Liver (tissue), 9 donors: ENCODE results near the gene CTBP1. TPM values are rescaled to one million over a fixed set of nuclear protein-coding genes. Genes with fewer than 3 reads are reported as not detected.

Experiments
- DNase-seq: peaks from one replicate; pipeline ENCODE4 v3.0.0-alpha.2; 2017; ENCODE audit warnings: low spot score
- H3K27ac ChIP-seq, 2 donors: one replicate each; pipeline ENCODE4 v1.7.0; 2013; ENCODE audit warnings: inconsistent platforms in 2 of 2, low read length in 2 of 2, control low read depth in 1 of 2, low read depth in 1 of 2, mild to moderate bottlenecking in 1 of 2
- H3K27me3 ChIP-seq, 4 donors: one replicate each; pipeline versions ENCODE4 v1.6.1 to v1.7.0; 2013; ENCODE audit warnings: low read length in 3 of 4, inconsistent platforms in 1 of 4, mild to moderate bottlenecking in 1 of 4, moderate library complexity in 1 of 4; ENCODE audit not compliant: control insufficient read depth in 4 of 4, insufficient read depth in 4 of 4
- H3K36me3 ChIP-seq, 4 donors: one replicate each; pipeline versions ENCODE4 v1.6.1 to v1.7.0; 2013; ENCODE audit warnings: low read length in 3 of 4, mild to moderate bottlenecking in 3 of 4, low read depth in 1 of 4, moderate library complexity in 1 of 4; ENCODE audit not compliant: control insufficient read depth in 4 of 4, insufficient read depth in 3 of 4
- H3K4me1 ChIP-seq, 4 donors: one replicate each; pipeline versions ENCODE4 v1.6.1 to v1.7.0; 2013; ENCODE audit warnings: low read length in 3 of 4, mild to moderate bottlenecking in 3 of 4, moderate library complexity in 1 of 4; ENCODE audit not compliant: control insufficient read depth in 4 of 4, insufficient read depth in 4 of 4
- H3K4me3 ChIP-seq, 3 donors: one replicate each; pipeline versions ENCODE4 v1.6.1 to v1.7.0; 2013; ENCODE audit warnings: low read length in 3 of 3, control low read depth in 1 of 3, low read depth in 1 of 3, mild to moderate bottlenecking in 1 of 3
- H3K9ac ChIP-seq, 2 donors: one replicate each; pipeline ENCODE4 v1.7.0; 2013; ENCODE audit warnings: low read length in 2 of 2, mild to moderate bottlenecking in 2 of 2, moderate library complexity in 2 of 2, control low read depth in 1 of 2, low read depth in 1 of 2
- H3K9me3 ChIP-seq, 4 donors: one replicate each; pipeline versions ENCODE4 v1.6.1 to v1.7.0; 2013; ENCODE audit warnings: low read length in 3 of 4; ENCODE audit not compliant: control insufficient read depth in 4 of 4
- EGR1 ChIP-seq, 2 donors: IDR thresholded peaks; 2 replicates each; pipeline ENCODE4 v1.6.1; 2016 to 2018; ENCODE audit warnings: antibody characterized with exemption in 2 of 2, low read depth in 2 of 2
- FOXA2 ChIP-seq: IDR thresholded peaks from 2 replicates; pipeline ENCODE4 v1.6.1; 2016; ENCODE audit warnings: antibody characterized with exemption
- GABPA ChIP-seq, 2 donors: IDR thresholded peaks in 1 of 2; conservative IDR thresholded peaks in 1 of 2; 2 replicates each; pipeline ENCODE4 v1.6.1; 2016; ENCODE audit warnings: antibody characterized with exemption in 2 of 2, mild to moderate bottlenecking in 1 of 2, moderate library complexity in 1 of 2
- HNF4A ChIP-seq, 2 donors: conservative IDR thresholded peaks; 2 replicates each; pipeline ENCODE4 v1.6.1; 2016; ENCODE audit warnings: antibody characterized with exemption in 2 of 2, mild to moderate bottlenecking in 2 of 2
- JUND ChIP-seq, 2 donors: IDR thresholded peaks; 2 replicates each; pipeline ENCODE4 v1.6.1; 2016; ENCODE audit warnings: antibody characterized with exemption in 2 of 2
- MAX ChIP-seq: IDR thresholded peaks from 2 replicates; pipeline ENCODE4 v1.6.1; 2016; ENCODE audit warnings: antibody characterized with exemption
- RXRA ChIP-seq, 2 donors: IDR thresholded peaks; 2 replicates each; pipeline ENCODE4 v1.6.1; 2017 to 2018; ENCODE audit warnings: antibody characterized with exemption in 2 of 2, mild to moderate bottlenecking in 1 of 2
- SP1 ChIP-seq: IDR thresholded peaks from 2 replicates; pipeline ENCODE4 v1.6.1; 2018; ENCODE audit warnings: antibody characterized with exemption, mild to moderate bottlenecking
- TAF1 ChIP-seq: conservative IDR thresholded peaks from 2 replicates; pipeline ENCODE4 v1.6.1; 2016; ENCODE audit warnings: antibody characterized with exemption, mild to moderate bottlenecking
- YY1 ChIP-seq: IDR thresholded peaks from 2 replicates; pipeline ENCODE4 v1.6.1; 2016; ENCODE audit warnings: antibody characterized with exemption, mild to moderate bottlenecking
- WGBS: extraction: QIAGEN DNeasy Blood & Tissue Kit; methylation state at CpG from one replicate; pipeline ENCODE4 v1.1.7; 2013; 5-methylcytosine and 5-hydroxymethylcytosine counted together
- polyA plus RNA-seq, 2 donors: library from polyadenylated mRNA; stranded (reverse) in 1 of 2; unstranded in 1 of 2; fragments of 200-250 nt in 1 of 2; fragments of >200 nt in 1 of 2; fragmentation: Nextera tagmentation in 1 of 2; extraction: Ambion mirVana in 1 of 2; gene quantifications; one replicate each; pipeline versions ENCODE4 v1.2.1 to v1.2.3, GENCODE V29; 2013 to 2015
- total RNA-seq, 2 donors: library from RNA; depleted of rRNA; stranded (reverse); fragments of >200 nt; gene quantifications; one replicate each; pipeline ENCODE4 v1.2.3, GENCODE V29; 2014
- TF ChIP-seq, protein P1 (sequence below): IDR thresholded peaks from 2 replicates; pipeline ENCODE4 v1.6.1; 2016; ENCODE audit warnings: antibody characterized with exemption, mild to moderate bottlenecking
- TF ChIP-seq, protein P2 (sequence below): IDR thresholded peaks from 2 replicates; pipeline ENCODE4 v1.6.1; 2016; ENCODE audit warnings: antibody characterized with exemption
- TF ChIP-seq, protein P3 (sequence below): IDR thresholded peaks from 2 replicates; pipeline ENCODE4 v1.6.1; 2016; ENCODE audit warnings: antibody characterized with exemption
- donor health status: healthy.
- donor health status: healthy.
- donor health status: healthy.
- donor health status: healthy.
- donor health status: healthy.

The CTBP1 gene
- total and polyA plus RNA-seq, 4 donors: 27.5 to 156 (median 79.5) TPM

- TF ChIP-seq, protein P1, sequence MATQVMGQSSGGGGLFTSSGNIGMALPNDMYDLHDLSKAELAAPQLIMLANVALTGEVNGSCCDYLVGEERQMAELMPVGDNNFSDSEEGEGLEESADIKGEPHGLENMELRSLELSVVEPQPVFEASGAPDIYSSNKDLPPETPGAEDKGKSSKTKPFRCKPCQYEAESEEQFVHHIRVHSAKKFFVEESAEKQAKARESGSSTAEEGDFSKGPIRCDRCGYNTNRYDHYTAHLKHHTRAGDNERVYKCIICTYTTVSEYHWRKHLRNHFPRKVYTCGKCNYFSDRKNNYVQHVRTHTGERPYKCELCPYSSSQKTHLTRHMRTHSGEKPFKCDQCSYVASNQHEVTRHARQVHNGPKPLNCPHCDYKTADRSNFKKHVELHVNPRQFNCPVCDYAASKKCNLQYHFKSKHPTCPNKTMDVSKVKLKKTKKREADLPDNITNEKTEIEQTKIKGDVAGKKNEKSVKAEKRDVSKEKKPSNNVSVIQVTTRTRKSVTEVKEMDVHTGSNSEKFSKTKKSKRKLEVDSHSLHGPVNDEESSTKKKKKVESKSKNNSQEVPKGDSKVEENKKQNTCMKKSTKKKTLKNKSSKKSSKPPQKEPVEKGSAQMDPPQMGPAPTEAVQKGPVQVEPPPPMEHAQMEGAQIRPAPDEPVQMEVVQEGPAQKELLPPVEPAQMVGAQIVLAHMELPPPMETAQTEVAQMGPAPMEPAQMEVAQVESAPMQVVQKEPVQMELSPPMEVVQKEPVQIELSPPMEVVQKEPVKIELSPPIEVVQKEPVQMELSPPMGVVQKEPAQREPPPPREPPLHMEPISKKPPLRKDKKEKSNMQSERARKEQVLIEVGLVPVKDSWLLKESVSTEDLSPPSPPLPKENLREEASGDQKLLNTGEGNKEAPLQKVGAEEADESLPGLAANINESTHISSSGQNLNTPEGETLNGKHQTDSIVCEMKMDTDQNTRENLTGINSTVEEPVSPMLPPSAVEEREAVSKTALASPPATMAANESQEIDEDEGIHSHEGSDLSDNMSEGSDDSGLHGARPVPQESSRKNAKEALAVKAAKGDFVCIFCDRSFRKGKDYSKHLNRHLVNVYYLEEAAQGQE: no peak
Observed at GRCh38 chr4:1179976-1180375, 69.0 kb downstream of the CTBP1 start (continued).

- peak overlapping the region; percentile 1 to 38 for H3K27ac ChIP-seq
- 34% methylated on average over 7 of the region's 7 CpGs for WGBS
- no peak overlapping the region for H3K4me3 ChIP-seq
- no peak overlapping the region for H3K9ac ChIP-seq
- H3K4me1 ChIP-seq: peaks cover 11 to 57% (median 30%) of the 10 kb centered on the region in 4 donors
- TF ChIP-seq JUND (IDR thresholded peaks at IDR 0.05): no peak
- no peak for TF ChIP-seq RXRA (IDR thresholded peaks at IDR 0.05)
- TF ChIP-seq, protein P2, sequence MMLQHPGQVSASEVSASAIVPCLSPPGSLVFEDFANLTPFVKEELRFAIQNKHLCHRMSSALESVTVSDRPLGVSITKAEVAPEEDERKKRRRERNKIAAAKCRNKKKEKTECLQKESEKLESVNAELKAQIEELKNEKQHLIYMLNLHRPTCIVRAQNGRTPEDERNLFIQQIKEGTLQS: no peak
- TF ChIP-seq YY1: peak; percentile 47
- TF ChIP-seq TAF1: no peak
- TF ChIP-seq, protein P1: no peak
- TF ChIP-seq, protein P3, sequence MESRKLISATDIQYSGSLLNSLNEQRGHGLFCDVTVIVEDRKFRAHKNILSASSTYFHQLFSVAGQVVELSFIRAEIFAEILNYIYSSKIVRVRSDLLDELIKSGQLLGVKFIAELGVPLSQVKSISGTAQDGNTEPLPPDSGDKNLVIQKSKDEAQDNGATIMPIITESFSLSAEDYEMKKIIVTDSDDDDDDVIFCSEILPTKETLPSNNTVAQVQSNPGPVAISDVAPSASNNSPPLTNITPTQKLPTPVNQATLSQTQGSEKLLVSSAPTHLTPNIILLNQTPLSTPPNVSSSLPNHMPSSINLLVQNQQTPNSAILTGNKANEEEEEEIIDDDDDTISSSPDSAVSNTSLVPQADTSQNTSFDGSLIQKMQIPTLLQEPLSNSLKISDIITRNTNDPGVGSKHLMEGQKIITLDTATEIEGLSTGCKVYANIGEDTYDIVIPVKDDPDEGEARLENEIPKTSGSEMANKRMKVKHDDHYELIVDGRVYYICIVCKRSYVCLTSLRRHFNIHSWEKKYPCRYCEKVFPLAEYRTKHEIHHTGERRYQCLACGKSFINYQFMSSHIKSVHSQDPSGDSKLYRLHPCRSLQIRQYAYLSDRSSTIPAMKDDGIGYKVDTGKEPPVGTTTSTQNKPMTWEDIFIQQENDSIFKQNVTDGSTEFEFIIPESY: no peak
- TF ChIP-seq FOXA2: no peak
- no peak for TF ChIP-seq MAX
- no peak for TF ChIP-seq GABPA (IDR thresholded peaks at IDR 0.05 in 1 of 2, conservative IDR thresholded peaks at IDR 0.05 in 1 of 2)
- TF ChIP-seq EGR1 (IDR thresholded peaks at IDR 0.05; ENCODE audit: low read depth in 2 of 2): no peak
- TF ChIP-seq SP1: no peak
- peak in 1 of 2 donors; percentile 24 for TF ChIP-seq HNF4A (conservative IDR thresholded peaks at IDR 0.05)
- H3K36me3 ChIP-seq: no peaks in the 10 kb centered on the region
- peaks cover 0 to 2% (median 0%) of the 10 kb centered on the region in 4 donors for H3K9me3 ChIP-seq
- no peaks in the 10 kb centered on the region for H3K27me3 ChIP-seq
- no peak for DNase-seq
Observed at GRCh38 chr4:1179089-1179441, 69.9 kb downstream of the CTBP1 start.
